Esophagus squamous epithelium (tissue), 4 donors: ENCODE results near the gene MBNL2.

Experiments
- POLR2A ChIP-seq, 4 donors: fragments of 450-650 bp; IDR thresholded peaks; one replicate each; pipeline ENCODE4 v1.6.1; 2017; ENCODE audit warnings: antibody characterized with exemption in 4 of 4, mild to moderate bottlenecking in 4 of 4, moderate library complexity in 3 of 4
- TF ChIP-seq, protein P1 (sequence below), 6 experiments: fragments of 450-650 bp in 4 of 6; fragments of 200-600 bp in 2 of 6; sonication (generic) in 2 of 6; IDR thresholded peaks; one replicate each; pipeline ENCODE4 v1.5.1; 2016 to 2019; ENCODE audit warnings: antibody characterized with exemption in 6 of 6, mild to moderate bottlenecking in 4 of 6, moderate library complexity in 4 of 6

DNA sequence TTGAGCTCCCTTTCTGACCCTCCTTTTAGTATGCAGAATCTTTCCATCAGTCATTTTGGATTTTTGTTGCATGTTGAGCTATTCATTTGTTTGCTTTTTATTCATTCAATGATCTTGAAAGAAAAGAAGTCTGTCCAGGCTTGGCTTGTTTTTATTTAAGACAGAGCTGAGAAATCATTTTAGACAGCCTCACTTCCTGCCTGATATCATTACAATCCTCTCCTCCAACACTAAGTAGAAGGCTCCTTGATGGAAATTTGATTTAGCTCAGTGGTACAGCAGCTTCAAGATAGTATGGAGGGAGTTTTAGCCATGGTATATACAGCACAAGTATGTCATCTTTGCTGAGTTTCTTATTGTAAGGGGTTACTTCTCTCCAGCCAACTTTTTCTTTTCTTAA, 28.4 kb downstream of the MBNL2 start:
- no peak for TF ChIP-seq POLR2A (IDR thresholded peaks at IDR 0.05)
- TF ChIP-seq, protein P1, sequence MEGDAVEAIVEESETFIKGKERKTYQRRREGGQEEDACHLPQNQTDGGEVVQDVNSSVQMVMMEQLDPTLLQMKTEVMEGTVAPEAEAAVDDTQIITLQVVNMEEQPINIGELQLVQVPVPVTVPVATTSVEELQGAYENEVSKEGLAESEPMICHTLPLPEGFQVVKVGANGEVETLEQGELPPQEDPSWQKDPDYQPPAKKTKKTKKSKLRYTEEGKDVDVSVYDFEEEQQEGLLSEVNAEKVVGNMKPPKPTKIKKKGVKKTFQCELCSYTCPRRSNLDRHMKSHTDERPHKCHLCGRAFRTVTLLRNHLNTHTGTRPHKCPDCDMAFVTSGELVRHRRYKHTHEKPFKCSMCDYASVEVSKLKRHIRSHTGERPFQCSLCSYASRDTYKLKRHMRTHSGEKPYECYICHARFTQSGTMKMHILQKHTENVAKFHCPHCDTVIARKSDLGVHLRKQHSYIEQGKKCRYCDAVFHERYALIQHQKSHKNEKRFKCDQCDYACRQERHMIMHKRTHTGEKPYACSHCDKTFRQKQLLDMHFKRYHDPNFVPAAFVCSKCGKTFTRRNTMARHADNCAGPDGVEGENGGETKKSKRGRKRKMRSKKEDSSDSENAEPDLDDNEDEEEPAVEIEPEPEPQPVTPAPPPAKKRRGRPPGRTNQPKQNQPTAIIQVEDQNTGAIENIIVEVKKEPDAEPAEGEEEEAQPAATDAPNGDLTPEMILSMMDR (IDR thresholded peaks at IDR 0.05): no peak
